ENCODE results near the gene GLRX2.
"Not testable (repeated sequence)": the region's sequence is repeated elsewhere in the genome, so short reads cannot be mapped to it uniquely, and the experiment has no call there.

GLRX2 gene

DNA sequence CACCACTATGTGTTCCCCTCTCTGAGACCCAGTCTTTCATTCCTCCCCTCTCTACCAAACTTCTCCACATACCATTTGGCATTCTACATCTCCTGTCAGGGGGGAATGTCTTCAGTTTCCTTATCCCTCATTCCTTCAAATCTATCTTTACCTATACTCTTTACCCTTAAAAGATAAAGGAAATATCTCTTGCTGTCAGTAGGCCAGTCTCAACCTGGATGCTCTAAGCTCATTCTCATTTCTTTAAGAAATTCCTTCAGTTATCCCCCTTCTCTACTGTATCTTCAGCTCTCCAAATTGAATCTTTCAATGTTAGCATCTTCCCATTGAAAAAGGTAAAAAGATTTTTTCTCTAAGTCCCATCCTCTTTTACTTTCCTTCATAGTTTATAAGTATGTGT, 39.3 kb downstream of the GLRX2 start:
- no peaks in the 10 kb centered on the region for H3K27me3 ChIP-seq (ENCODE audit: control insufficient read depth, insufficient read depth, low read length)
- H3K9me3 ChIP-seq (ENCODE audit: control insufficient read depth, insufficient read depth, low read depth, low read length), result no peaks in the 10 kb centered on the region
- peaks cover 12% of the 10 kb centered on the region for H3K4me1 ChIP-seq (ENCODE audit: control insufficient read depth, insufficient read depth, low read length)
- peaks cover 3% of the 10 kb centered on the region for H3K36me3 ChIP-seq (ENCODE audit: control insufficient read depth, insufficient read depth, low read length)
- no peak overlapping the region for H3K27ac ChIP-seq (ENCODE audit: low read depth, low read length)
- H3K9ac ChIP-seq (ENCODE audit: low read length), result no peak overlapping the region
- H3K4me3 ChIP-seq (ENCODE audit: low read depth, low read length), result no peak overlapping the region

DNA sequence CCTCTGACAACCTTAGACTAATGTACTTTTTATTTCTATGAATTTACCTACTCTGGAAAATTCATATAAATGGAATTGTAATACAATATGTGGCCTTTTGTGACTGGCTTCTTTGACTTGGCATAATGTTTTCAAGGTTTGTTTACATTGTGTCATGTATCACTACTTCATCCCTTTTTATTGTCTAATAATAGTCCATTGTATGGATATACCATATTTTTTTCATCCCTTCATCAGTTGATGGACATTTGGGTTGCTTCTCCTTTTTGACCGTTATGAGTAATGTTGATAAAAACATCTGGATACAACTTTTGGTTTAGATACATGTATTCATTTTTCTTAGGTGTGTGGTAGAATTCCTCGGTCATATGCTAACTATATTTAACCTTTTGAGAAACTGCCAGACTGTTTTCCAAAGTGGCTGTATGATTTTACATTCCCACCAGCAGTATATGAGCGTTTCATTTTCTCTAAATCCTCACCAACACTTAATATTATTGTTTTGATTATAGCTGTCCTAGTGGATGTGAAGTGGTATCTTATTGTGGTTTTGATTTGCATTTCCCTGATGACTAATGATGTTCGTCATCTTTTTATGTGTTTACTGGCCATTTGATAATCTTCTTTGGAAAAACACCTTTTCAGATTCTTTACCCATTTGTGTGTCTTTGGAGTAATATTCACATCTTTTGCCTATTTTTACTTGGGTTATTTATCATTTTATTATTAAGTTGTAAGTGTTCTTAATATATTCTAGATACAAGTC, 42.3 kb downstream of the GLRX2 start:
- no peak overlapping the region for H3K9ac ChIP-seq (ENCODE audit: low read length)
- H3K27me3 ChIP-seq (ENCODE audit: control insufficient read depth, insufficient read depth, low read length), result no peaks in the 10 kb centered on the region
- H3K36me3 ChIP-seq (ENCODE audit: control insufficient read depth, insufficient read depth, low read length), result peaks cover 2% of the 10 kb centered on the region; the same call in 1 of the 2 replicates
- no peaks in the 10 kb centered on the region for H3K9me3 ChIP-seq (ENCODE audit: control insufficient read depth, insufficient read depth, low read depth, low read length)
- H3K4me3 ChIP-seq (ENCODE audit: low read depth, low read length), result no peak overlapping the region
- H3K4me1 ChIP-seq (ENCODE audit: control insufficient read depth, insufficient read depth, low read length), result peaks cover 6% of the 10 kb centered on the region
- no peak overlapping the region for H3K27ac ChIP-seq (ENCODE audit: low read depth, low read length)

DNA sequence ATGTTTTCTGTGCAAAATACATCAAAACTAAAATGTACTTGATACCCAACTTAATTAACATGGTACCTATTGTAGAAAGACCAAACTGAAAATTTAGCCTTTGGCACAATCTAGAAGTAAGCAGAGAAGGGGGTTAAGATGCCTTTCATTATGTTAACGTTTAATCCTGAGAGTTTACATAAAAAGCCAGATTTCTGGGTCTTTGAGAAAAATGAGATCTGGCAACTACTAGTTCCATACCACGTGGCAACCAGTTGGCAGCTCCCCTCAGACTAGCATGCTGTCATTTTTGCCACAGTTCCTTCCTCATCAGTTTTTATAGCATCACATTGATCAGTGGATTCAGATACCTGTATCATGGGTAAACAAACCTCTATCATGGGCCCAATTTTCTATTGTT, 44.3 kb downstream of the GLRX2 start:
- Histone ChIP-seq H3K36me3 (ENCODE audit: control insufficient read depth, insufficient read depth, low read length) (peaks cover 5% of the 10 kb centered on the region; the same call in 1 of the 2 replicates), H3K4me1 (ENCODE audit: control insufficient read depth, insufficient read depth, low read length) (peaks cover 10% of the 10 kb centered on the region), H3K27ac (ENCODE audit: low read depth, low read length) (no peak overlapping the region)

DNA sequence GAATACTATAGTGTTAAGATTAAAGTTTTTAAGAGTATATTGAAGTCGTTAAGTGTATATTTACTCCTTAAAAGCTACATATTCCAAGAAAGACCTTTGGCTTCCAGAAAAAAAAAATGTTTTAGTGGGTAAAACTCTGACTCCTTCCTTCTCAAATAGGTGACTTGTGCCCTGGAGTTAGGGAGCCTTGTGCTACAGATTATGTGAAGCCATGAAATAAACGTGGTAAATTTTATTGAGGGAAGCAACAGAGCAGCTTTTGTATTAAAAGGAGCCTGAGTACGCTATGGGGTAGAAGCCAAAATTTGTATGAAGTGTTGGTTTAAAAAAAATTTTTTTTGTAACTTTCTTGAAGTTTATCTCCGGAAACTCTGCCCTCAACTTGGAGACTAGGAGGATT, 44.8 kb downstream of the GLRX2 start:
- Histone ChIP-seq H3K36me3 (ENCODE audit: control insufficient read depth, insufficient read depth, low read length) (peaks cover 5% of the 10 kb centered on the region; the same call in 1 of the 2 replicates), H3K4me3 (ENCODE audit: low read depth, low read length) (peak overlapping the region; percentile 90), H3K9me3 (ENCODE audit: control insufficient read depth, insufficient read depth, low read depth, low read length) (no peaks in the 10 kb centered on the region), H3K27me3 (ENCODE audit: control insufficient read depth, insufficient read depth, low read length) (no peaks in the 10 kb centered on the region), H3K4me1 (ENCODE audit: control insufficient read depth, insufficient read depth, low read length) (peaks cover 10% of the 10 kb centered on the region), H3K9ac (ENCODE audit: low read length) (peak overlapping the region; percentile 98), H3K27ac (ENCODE audit: low read depth, low read length) (peak overlapping the region; percentile 85; the same call in 1 of the 2 replicates)

More for the DNA sequence above, 44.3 kb downstream of the GLRX2 start:
- peak overlapping the region; percentile 98 for H3K9ac ChIP-seq (ENCODE audit: low read length)
- H3K9me3 ChIP-seq (ENCODE audit: control insufficient read depth, insufficient read depth, low read depth, low read length), result no peaks in the 10 kb centered on the region
- H3K27me3 ChIP-seq (ENCODE audit: control insufficient read depth, insufficient read depth, low read length), result no peaks in the 10 kb centered on the region
- H3K4me3 ChIP-seq (ENCODE audit: low read depth, low read length), result peak overlapping the region; percentile 90

DNA sequence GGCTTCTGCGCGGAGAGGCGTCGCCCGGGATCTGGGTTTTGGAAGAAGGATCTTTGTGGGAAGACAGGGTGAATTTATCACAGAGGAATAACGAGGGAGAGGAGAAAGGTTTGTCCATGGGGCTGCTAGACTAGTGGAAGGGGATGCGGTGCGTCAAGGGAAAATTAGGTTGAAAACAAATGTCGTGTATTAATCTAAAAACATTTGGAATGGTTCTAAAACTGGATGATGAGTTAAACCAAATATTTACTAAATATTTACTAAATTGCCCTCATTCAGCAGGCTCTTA, 45.2 kb downstream of the GLRX2 start:
- Histone ChIP-seq H3K4me1 (ENCODE audit: control insufficient read depth, insufficient read depth, low read length) (peaks cover 10% of the 10 kb centered on the region), H3K36me3 (ENCODE audit: control insufficient read depth, insufficient read depth, low read length) (peaks cover 5% of the 10 kb centered on the region; the same call in 1 of the 2 replicates), H3K9ac (ENCODE audit: low read length) (peak overlapping the region; percentile 98), H3K27me3 (ENCODE audit: control insufficient read depth, insufficient read depth, low read length) (no peaks in the 10 kb centered on the region), H3K9me3 (ENCODE audit: control insufficient read depth, insufficient read depth, low read depth, low read length) (no peaks in the 10 kb centered on the region), H3K4me3 (ENCODE audit: low read depth, low read length) (peak overlapping the region; percentile 90), H3K27ac (ENCODE audit: low read depth, low read length) (peak overlapping the region; percentile 85; the same call in 1 of the 2 replicates)

DNA sequence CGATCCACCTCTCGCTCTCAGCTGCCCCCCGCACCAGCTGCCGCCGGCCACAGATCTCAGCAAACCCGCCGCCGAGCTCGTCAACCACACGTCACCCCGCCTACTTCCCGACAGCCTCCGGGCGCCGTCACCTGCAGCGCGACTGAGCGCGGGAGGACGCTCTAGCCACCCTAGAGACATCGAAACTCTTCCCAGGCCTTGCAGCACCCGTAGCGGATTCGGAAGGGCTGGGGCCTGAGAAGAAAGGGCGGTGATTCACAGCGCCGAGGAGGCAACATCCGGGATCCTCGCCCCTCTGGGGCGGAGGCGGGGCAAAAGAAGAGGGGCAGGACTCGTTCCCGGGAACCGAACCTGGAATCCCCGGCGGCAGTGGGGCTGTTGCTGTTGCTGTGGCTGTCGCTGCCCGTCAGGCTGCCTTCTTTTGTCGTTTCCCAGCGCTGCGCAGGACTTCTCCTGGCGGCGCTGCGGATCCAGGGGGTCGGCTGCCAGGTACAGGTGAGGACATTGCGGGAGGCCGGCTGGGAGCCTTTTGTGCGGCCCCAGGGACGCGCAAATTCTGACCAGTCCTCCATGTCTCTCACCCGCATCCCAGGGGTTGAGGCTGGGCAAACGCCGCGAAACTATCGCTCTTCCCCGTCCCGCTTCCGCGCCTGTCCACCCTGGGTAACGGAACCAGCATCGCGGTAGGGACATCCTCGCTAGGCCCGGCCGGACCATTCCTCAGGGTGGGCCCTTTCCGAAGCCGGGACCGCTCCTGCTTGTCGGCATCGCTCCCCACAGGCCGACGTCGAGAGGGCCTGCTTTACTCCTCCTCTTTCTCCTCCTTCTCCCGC, 45.7 kb downstream of the GLRX2 start, which contains the start of the genes RO60 and UCHL5:
Gene RO60, plus strand, starts transcription at position 331 of the 833 bp plus-strand sequence. CDS start 9,443 bp downstream, outside the sequence.
Gene UCHL5, minus strand, starts transcription at position 79 of the 833 bp plus-strand sequence. CDS start 100 bp downstream, outside the sequence.
- H3K9ac ChIP-seq (ENCODE audit: low read length), result peak within 1 kb of the TSS; percentile 98
- H3K9me3 ChIP-seq (ENCODE audit: control insufficient read depth, insufficient read depth, low read depth, low read length), result no peaks in the 10 kb centered on the region
- H3K4me3 ChIP-seq (ENCODE audit: low read depth, low read length), result peak within 1 kb of the TSS; percentile 90
- no peaks in the 10 kb centered on the region for H3K27me3 ChIP-seq (ENCODE audit: control insufficient read depth, insufficient read depth, low read length)
- peaks cover 10% of the 10 kb centered on the region for H3K4me1 ChIP-seq (ENCODE audit: control insufficient read depth, insufficient read depth, low read length)
- peaks cover 5% of the 10 kb centered on the region; the same call in 1 of the 2 replicates for H3K36me3 ChIP-seq (ENCODE audit: control insufficient read depth, insufficient read depth, low read length)
- peak within 1 kb of the TSS; percentile 85 for H3K27ac ChIP-seq (ENCODE audit: low read depth, low read length)

DNA sequence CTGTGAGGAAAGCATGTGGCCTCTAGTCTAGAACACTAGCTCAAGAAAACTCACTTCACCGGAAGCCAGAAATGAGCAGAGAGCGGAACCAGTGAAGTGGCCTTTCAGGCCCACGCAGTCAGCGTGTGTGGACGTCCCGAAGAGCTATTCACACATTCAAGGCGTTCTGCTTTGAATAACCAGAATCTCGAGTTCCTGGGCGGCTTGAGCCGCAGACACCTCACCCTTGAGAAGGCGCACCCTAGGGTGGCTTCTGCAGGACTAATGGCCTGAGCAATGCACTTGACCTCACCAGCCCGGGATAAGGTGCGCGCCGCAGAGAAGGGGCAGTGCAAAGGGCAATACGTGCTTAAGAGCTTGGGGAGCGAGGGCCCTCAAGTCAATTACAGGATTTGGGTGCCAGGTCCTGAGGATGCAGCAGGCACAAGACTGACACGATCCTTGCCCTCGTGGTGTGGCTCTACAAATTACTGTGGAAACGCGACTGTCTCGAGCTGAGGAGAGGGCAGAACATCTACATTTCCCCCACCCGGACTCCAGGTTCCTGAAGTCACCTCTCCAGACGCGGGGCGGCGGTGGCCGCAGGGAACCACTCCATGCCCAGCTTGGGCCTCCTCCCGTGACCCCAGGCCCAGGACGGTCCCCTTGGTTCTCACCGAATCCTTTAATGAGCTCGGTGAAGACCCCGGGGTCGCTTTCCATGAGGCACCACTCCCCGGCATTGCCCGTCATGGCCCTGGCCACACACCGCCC, 46.5 kb downstream of the GLRX2 start:
- Histone ChIP-seq H3K9me3 (ENCODE audit: control insufficient read depth, insufficient read depth, low read depth, low read length) (no peaks in the 10 kb centered on the region), H3K27ac (ENCODE audit: low read depth, low read length) (peak overlapping the region; percentile 46; the same call in 1 of the 2 replicates), H3K36me3 (ENCODE audit: control insufficient read depth, insufficient read depth, low read length) (peaks cover 5% of the 10 kb centered on the region; the same call in 1 of the 2 replicates), H3K4me3 (ENCODE audit: low read depth, low read length) (peak overlapping the region; percentile 90), H3K27me3 (ENCODE audit: control insufficient read depth, insufficient read depth, low read length) (no peaks in the 10 kb centered on the region), H3K9ac (ENCODE audit: low read length) (peak overlapping the region; percentile 98), H3K4me1 (ENCODE audit: control insufficient read depth, insufficient read depth, low read length) (peaks cover 10% of the 10 kb centered on the region)

DNA sequence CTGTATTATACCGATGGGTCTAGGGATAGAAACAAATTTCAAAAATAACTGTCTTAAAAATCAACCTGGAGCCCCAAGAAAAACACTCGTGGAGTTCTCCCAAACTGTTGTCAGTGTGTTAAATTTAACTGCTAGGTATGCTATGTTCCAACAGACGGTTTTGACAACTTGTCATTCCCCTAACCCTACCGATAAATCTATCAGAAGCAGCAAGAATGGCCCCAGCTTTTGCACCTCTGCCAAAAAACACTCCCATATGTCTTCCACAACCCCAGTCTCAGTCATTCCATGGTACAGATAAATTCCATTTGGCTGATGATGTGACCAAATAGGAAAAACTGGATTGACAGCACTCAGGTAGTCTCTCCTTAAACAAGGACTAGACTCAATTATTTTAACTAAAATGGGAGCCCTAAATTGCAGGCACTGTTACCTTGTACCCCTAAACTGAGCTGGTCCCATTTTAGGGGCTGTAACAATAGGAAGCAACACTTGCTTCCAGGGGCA, 51.0 kb downstream of the GLRX2 start:
- no peak overlapping the region for H3K4me3 ChIP-seq (ENCODE audit: low read depth, low read length)
- H3K27ac ChIP-seq (ENCODE audit: low read depth, low read length), result no peak overlapping the region
- H3K27me3 ChIP-seq (ENCODE audit: control insufficient read depth, insufficient read depth, low read length), result no peaks in the 10 kb centered on the region
- H3K9ac ChIP-seq (ENCODE audit: low read length), result no peak overlapping the region
- H3K36me3 ChIP-seq (ENCODE audit: control insufficient read depth, insufficient read depth, low read length), result peaks cover 21% of the 10 kb centered on the region
- H3K4me1 ChIP-seq (ENCODE audit: control insufficient read depth, insufficient read depth, low read length), result peaks cover 5% of the 10 kb centered on the region; the same call in 1 of the 2 replicates
- H3K9me3 ChIP-seq (ENCODE audit: control insufficient read depth, insufficient read depth, low read depth, low read length), result no peaks in the 10 kb centered on the region

DNA sequence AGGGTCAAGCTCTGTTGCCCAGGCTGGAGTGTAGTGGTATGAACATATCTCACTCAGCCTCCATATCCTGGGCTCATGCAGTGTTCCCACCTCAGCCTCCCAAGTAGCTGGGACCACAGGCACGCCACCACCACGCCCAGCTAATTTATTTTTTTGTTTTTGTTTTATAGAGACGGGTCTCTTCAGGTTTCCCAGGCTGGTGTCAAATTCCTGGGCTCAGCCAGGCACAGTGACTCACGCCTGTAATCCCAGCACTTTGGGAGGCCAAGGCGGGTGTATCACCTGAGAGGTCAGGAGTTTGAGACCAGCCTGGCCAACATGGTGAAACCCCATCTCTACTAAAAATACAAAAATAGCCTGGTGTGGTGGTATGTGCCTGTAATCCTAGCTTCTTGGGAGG, 56.3 kb downstream of the GLRX2 start:
- H3K9me3 ChIP-seq (ENCODE audit: control insufficient read depth, insufficient read depth, low read depth, low read length); H3K4me3 ChIP-seq (ENCODE audit: low read depth, low read length); H3K4me1 ChIP-seq (ENCODE audit: control insufficient read depth, insufficient read depth, low read length); H3K27me3 ChIP-seq (ENCODE audit: control insufficient read depth, insufficient read depth, low read length); H3K27ac ChIP-seq (ENCODE audit: low read depth, low read length); H3K9ac ChIP-seq (ENCODE audit: low read length): not testable (repeated sequence)
- peaks cover 52% of the 10 kb centered on the region for H3K36me3 ChIP-seq (ENCODE audit: control insufficient read depth, insufficient read depth, low read length)
